ACHN (cell line): ENCODE measurements around the gene INTS14.
"Not testable (repeated sequence)": the region's sequence is repeated elsewhere in the genome, so short reads cannot be mapped to it uniquely, and the experiment has no call there.

Experiments
- DNase-seq: peaks from one replicate; pipeline ENCODE4 v3.0.0-alpha.2; 2015
- in situ Hi-C: cut with HindIII; loops from 2 replicates; pipeline ENCODE4 v1.10.0; 2017; ENCODE audit warnings: low sequenced_read_pairs, low pct_ligation_motif_present, low pct_unique_long_range_greater_than_20kb

Gene INTS14

GRCh38 chr15:65552851-65553250, 58.1 kb downstream of the INTS14 start:
- DNase-seq, in situ Hi-C loops: not testable (repeated sequence)

GRCh38 chr15:65551183-65551582, 59.7 kb downstream of the INTS14 start:
- in situ Hi-C loops = no loop called here
- DNase-seq = no peak

- no peak for DNase-seq
- in situ Hi-C loops = no loop called here
These were observed 60.2 kb downstream of the INTS14 start for GRCh38 chr15:65550681-65551098.

- DNase-seq, in situ Hi-C loops: not testable (repeated sequence)
These were observed 61.6 kb downstream of the INTS14 start for GRCh38 chr15:65549288-65549687.

GRCh38 chr15:65547841-65548240, 63.1 kb downstream of the INTS14 start:
- in situ Hi-C loops = no loop called here
- no peak for DNase-seq

- DNase-seq = no peak
- in situ Hi-C loops = no loop called here
These were observed 69.6 kb downstream of the INTS14 start for GRCh38 chr15:65541231-65541820.

GRCh38 chr15:65540314-65540713, 70.6 kb downstream of the INTS14 start:
- no peak for DNase-seq
- in situ Hi-C loops = no loop called here

- no peak for DNase-seq
- in situ Hi-C loops = no loop called here
These were observed 75.7 kb downstream of the INTS14 start for GRCh38 chr15:65535192-65535591.

GRCh38 chr15:65533057-65533756, 77.7 kb downstream of the INTS14 start:
- DNase-seq = no peak
- in situ Hi-C loops = no loop called here

GRCh38 chr15:65532738-65533051, 78.2 kb downstream of the INTS14 start:
- no peak for DNase-seq

GRCh38 chr15:65530318-65531111, 80.4 kb downstream of the INTS14 start, which contains the start of gene HACD3:
HACD3 (plus strand) TSS chr15:65530463; CDS start chr15:65530632, 169 bp downstream.
- DNase-seq = peak; percentile 84
- in situ Hi-C loops = no loop called here

More at GRCh38 chr15:65532738-65533051, 78.2 kb downstream of the INTS14 start:
- in situ Hi-C loops = no loop called here

GRCh38 chr15:65529762-65530317, 81.1 kb downstream of the INTS14 start:
- in situ Hi-C loops = no loop called here
- no peak for DNase-seq
